Neural crest cell (in vitro differentiated cells): ENCODE data around the gene SPAG6. TPM values are rescaled to one million over a fixed set of nuclear protein-coding genes. Genes with fewer than 3 reads are reported as not detected.

Source experiments
- DNase-seq: peaks from one replicate; pipeline ENCODE4 v3.0.0; 2021; ENCODE audit warnings: low read depth, mixed read lengths, low spot score
- H3K27ac Mint-ChIP-seq: one replicate; pipeline ENCODE4 v1.8.0; 2021; ENCODE audit warnings: mild to moderate bottlenecking, mixed read lengths; ENCODE audit not compliant: unreplicated experiment
- H3K27me3 Mint-ChIP-seq: 2 replicates; pipeline ENCODE4 v1.8.0; 2021; ENCODE audit warnings: low read depth, mild to moderate bottlenecking, mixed read lengths
- H3K36me3 Mint-ChIP-seq: 2 replicates; pipeline ENCODE4 v1.8.0; 2021; ENCODE audit warnings: low read depth, mild to moderate bottlenecking, mixed read lengths
- H3K4me1 Mint-ChIP-seq: 2 replicates; pipeline ENCODE4 v1.8.0; 2021; ENCODE audit warnings: mixed read lengths
- H3K4me3 Mint-ChIP-seq: one replicate; pipeline ENCODE4 v1.8.0; 2021; ENCODE audit warnings: mild to moderate bottlenecking, mixed read lengths
- H3K9me3 Mint-ChIP-seq: 2 replicates; pipeline ENCODE4 v1.8.0; 2021; ENCODE audit warnings: mixed read lengths
- CTCF ChIP-seq: fragments of 200-600 bp; sonication (generic); conservative IDR thresholded peaks from 2 replicates; pipeline ENCODE4 v1.5.0; 2021; ENCODE audit warnings: antibody characterized with exemption, mild to moderate bottlenecking
- total RNA-seq: library from RNA; stranded (reverse); gene quantifications from 2 replicates; pipeline ENCODE4 v1.2.1, GENCODE V29; 2021

SPAG6 gene
- total RNA-seq, 1 donor from 2014 or later, result 1.6 TPM

- Mint-ChIP-seq H3K9me3 (no peaks in the 10 kb centered on the region), H3K4me3 (peak overlapping the region; percentile 95), H3K4me1 (peaks cover 21% of the 10 kb centered on the region), H3K27me3 (peaks cover 95% of the 10 kb centered on the region), H3K36me3 (no peaks in the 10 kb centered on the region), H3K27ac (no peak overlapping the region)
- TF ChIP-seq CTCF, result peak; percentile 2
- peak; percentile 57 for DNase-seq
Measured at GRCh38 chr10:22340329-22341189, 4.7 kb upstream of the SPAG6 start.

- H3K9me3 Mint-ChIP-seq, result no peaks in the 10 kb centered on the region
- TF ChIP-seq CTCF, result no peak
- peaks cover 27% of the 10 kb centered on the region for H3K4me1 Mint-ChIP-seq
- H3K27me3 Mint-ChIP-seq, result peaks cover 95% of the 10 kb centered on the region
- no peak overlapping the region for H3K27ac Mint-ChIP-seq
- no peak for DNase-seq
- H3K36me3 Mint-ChIP-seq, result peaks cover under 1% of the 10 kb centered on the region
- peak overlapping the region; percentile 89 for H3K4me3 Mint-ChIP-seq
Measured at GRCh38 chr10:22341190-22341925, 3.9 kb upstream of the SPAG6 start.

GRCh38 chr10:22341926-22342196, 3.4 kb upstream of the SPAG6 start:
- Mint-ChIP-seq H3K27me3 (peaks cover 95% of the 10 kb centered on the region), H3K27ac (no peak overlapping the region), H3K4me1 (peaks cover 26% of the 10 kb centered on the region), H3K36me3 (peaks cover 2% of the 10 kb centered on the region), H3K4me3 (peak overlapping the region; percentile 89), H3K9me3 (no peaks in the 10 kb centered on the region)
- DNase-seq, result no peak
- TF ChIP-seq CTCF, result no peak

GRCh38 chr10:22342421-22342820, 2.9 kb upstream of the SPAG6 start:
- H3K27ac Mint-ChIP-seq, result no peak overlapping the region
- H3K27me3 Mint-ChIP-seq, result peaks cover 95% of the 10 kb centered on the region

GRCh38 chr10:22343731-22344130, 1.6 kb upstream of the SPAG6 start:
- DNase-seq, result no peak
- TF ChIP-seq CTCF, result no peak
- peak overlapping the region; percentile 59 for H3K4me3 Mint-ChIP-seq
- no peak overlapping the region for H3K27ac Mint-ChIP-seq
- H3K9me3 Mint-ChIP-seq, result no peaks in the 10 kb centered on the region
- peaks cover 95% of the 10 kb centered on the region for H3K27me3 Mint-ChIP-seq
- H3K36me3 Mint-ChIP-seq, result peaks cover 2% of the 10 kb centered on the region
- peaks cover 19% of the 10 kb centered on the region for H3K4me1 Mint-ChIP-seq

More at GRCh38 chr10:22342421-22342820, 2.9 kb upstream of the SPAG6 start:
- TF ChIP-seq CTCF, result no peak
- H3K36me3 Mint-ChIP-seq, result peaks cover 2% of the 10 kb centered on the region
- H3K9me3 Mint-ChIP-seq, result no peaks in the 10 kb centered on the region
- H3K4me1 Mint-ChIP-seq, result peaks cover 20% of the 10 kb centered on the region
- H3K4me3 Mint-ChIP-seq, result peak overlapping the region; percentile 27
- no peak for DNase-seq
